ES-I3 (cell line): ENCODE data around the gene MEGF9.

Source experiments
- H3K36me3 ChIP-seq: 2 replicates; pipeline ENCODE4 v1.6.1; 2013; ENCODE audit warnings: mild to moderate bottlenecking, low read length, control low read depth, moderate library complexity; ENCODE audit not compliant: insufficient read depth
- H3K4me1 ChIP-seq: 2 replicates; pipeline ENCODE4 v1.6.1; 2013; ENCODE audit warnings: mild to moderate bottlenecking, control low read depth, low read length; ENCODE audit not compliant: insufficient read depth
- H3K9ac ChIP-seq: 2 replicates; pipeline ENCODE4 v1.6.1; 2013; ENCODE audit warnings: low read depth, mild to moderate bottlenecking, low read length, moderate library complexity
- H3K9me3 ChIP-seq: 2 replicates; pipeline ENCODE4 v1.6.1; 2013; ENCODE audit warnings: mild to moderate bottlenecking, low read length, moderate library complexity; ENCODE audit not compliant: control insufficient read depth, insufficient read depth

Gene MEGF9

DNA sequence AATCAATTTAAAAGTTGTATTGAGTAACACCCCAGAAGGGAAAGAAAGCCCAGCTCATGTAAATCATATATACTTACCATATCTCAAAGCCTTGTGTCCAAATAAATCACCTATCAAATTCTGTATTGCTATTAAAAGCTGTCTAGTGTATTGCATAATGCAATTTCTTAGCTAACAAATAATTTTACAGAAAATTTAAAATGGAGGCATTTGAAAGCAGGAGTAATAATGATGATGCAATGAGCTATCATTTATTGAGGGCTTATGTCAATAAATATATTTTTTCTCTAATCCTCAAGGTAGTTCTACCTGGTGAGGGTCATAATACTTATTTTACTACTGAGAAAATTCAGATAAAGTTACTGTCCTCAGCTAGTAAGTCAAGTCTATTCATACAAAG lies 91.5 kb downstream of the MEGF9 start:
- Histone ChIP-seq H3K36me3 (no peaks in the 10 kb centered on the region), H3K4me1 (no peaks in the 10 kb centered on the region; the same call in 1 of the 2 replicates), H3K9ac (no peak overlapping the region), H3K9me3 (no peaks in the 10 kb centered on the region)

- no peaks in the 10 kb centered on the region; the same call in 1 of the 2 replicates for H3K4me1 ChIP-seq
- no peaks in the 10 kb centered on the region for H3K9me3 ChIP-seq
- no peaks in the 10 kb centered on the region for H3K36me3 ChIP-seq
- H3K9ac ChIP-seq = no peak overlapping the region
Observed at GRCh38 chr9:120621941-120622340, 92.3 kb downstream of the MEGF9 start.

DNA sequence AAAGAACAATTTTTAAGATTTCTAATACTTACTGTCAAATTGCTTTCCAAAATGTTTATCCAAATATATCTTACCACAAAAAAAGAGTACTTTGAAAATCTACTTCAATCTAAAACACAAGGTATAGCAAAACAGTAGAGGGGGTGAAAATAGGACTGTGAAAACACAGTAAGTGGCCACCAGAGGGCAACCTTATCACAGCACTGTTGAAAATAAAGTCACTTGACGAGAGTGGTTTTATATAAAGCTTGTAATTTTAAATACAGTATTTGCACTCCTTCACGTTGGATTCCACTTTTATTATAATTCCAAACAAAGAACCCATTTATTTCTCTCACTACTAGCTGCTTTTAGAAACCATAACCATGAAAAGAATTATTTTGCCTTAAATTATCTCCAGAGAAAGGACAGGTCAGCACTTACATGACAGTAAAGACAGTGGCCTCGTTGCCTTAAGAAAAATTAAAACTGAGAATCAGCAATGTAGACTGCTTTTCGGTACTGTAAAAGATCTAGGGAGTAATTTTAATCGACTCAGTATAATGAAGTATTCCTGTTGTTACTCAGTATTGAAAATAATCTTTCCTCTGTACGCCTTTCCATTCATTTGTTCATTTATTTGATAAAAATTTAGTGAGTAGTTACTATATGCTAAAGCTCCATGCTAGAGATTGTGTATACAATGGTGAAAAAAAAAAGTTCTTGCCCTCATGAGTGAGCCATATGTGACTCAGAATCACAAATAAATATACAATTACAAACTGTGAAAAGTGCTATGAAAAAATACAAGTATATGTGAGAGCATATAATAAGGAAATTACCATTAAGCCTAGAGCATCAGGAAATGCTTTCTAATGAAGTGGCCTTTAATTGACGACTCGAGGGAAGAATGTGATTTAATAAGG lies 94.3 kb downstream of the MEGF9 start:
- Histone ChIP-seq H3K36me3 (no peaks in the 10 kb centered on the region), H3K9me3 (no peaks in the 10 kb centered on the region), H3K4me1 (no peaks in the 10 kb centered on the region; the same call in 1 of the 2 replicates), H3K9ac (no peak overlapping the region)

- H3K9ac ChIP-seq = no peak overlapping the region
- H3K9me3 ChIP-seq = no peaks in the 10 kb centered on the region
- H3K36me3 ChIP-seq = no peaks in the 10 kb centered on the region
- no peaks in the 10 kb centered on the region; the same call in 1 of the 2 replicates for H3K4me1 ChIP-seq
Observed at GRCh38 chr9:120616966-120617935, 97.0 kb downstream of the MEGF9 start.

GRCh38 chr9:120612218-120612617 lies 102.1 kb downstream of the MEGF9 start:
- Histone ChIP-seq H3K4me1 (no peaks in the 10 kb centered on the region), H3K9me3 (no peaks in the 10 kb centered on the region), H3K36me3 (no peaks in the 10 kb centered on the region), H3K9ac (no peak overlapping the region)

DNA sequence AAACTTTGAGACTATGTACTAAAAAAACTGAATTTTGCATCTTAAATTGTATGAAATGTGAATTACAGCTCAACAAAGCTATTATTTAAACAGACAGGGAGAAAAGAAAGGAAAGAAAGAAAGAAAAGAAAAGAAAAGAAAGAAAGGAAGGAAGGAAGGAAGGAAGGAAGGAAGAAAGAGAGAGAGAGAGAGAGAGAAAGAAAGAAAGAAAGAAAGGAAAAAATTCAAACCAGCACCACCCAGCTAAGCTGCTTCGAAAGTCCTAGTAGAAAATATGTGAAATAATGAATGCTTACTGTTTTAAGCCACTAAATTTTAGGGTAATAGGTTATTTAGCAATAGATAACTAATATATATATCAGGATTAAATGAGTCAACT lies 102.6 kb downstream of the MEGF9 start:
- no peaks in the 10 kb centered on the region for H3K9me3 ChIP-seq
- no peak overlapping the region for H3K9ac ChIP-seq
- no peaks in the 10 kb centered on the region for H3K36me3 ChIP-seq
- no peaks in the 10 kb centered on the region for H3K4me1 ChIP-seq

DNA sequence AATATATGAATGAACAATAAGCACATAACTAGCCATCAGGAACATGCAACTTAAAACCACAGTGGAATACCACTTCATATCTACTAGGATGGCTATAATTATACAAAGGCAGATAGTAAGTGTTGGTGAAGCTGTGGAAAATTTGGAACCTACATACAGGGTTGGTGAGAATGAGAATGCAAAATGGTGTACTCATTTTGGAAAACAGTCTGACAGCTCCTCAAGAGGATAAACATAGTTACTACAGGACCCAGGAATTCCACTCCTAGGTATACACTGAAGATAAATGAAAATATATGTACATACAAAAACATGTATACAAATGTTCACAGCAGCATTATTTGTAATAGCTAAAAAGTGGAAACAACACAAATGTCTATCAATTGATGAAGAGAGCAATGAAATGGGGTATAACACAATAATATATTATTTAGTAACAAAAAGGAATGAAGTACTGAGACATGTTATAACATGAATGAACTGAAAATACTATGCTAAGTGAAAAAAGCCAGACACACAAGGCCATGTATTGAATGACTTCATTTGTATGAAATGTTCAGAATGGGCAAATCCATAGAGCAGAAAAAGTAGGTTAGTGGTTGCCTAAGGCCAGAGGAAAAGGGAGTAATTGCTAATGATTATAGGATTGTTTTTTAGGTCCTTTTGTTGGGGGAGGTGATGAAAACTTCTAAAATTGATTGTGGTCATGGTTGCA lies 103.1 kb downstream of the MEGF9 start:
- Histone ChIP-seq H3K9ac (no peak overlapping the region), H3K9me3 (no peaks in the 10 kb centered on the region), H3K36me3 (no peaks in the 10 kb centered on the region), H3K4me1 (no peaks in the 10 kb centered on the region)

DNA sequence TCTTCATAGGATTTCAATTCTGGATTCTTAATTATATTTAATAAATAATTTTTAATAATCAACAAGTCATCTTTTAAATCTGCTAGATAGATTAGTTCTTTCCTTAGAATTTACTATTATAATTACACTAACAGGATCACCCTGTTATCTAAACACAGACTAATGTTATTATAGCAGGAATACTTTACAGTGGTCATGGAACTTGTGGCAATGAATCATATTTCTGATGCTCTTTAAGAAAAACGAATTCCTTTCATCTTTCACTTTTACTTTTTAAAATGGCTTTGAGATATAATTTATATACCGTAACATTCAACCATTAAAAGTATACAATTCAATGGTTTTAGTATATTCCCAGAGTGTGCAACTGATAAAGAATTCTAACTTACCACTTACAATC lies 104.6 kb downstream of the MEGF9 start:
- no peak overlapping the region for H3K9ac ChIP-seq
- no peaks in the 10 kb centered on the region for H3K4me1 ChIP-seq
- H3K9me3 ChIP-seq = no peaks in the 10 kb centered on the region
- no peaks in the 10 kb centered on the region for H3K36me3 ChIP-seq

DNA sequence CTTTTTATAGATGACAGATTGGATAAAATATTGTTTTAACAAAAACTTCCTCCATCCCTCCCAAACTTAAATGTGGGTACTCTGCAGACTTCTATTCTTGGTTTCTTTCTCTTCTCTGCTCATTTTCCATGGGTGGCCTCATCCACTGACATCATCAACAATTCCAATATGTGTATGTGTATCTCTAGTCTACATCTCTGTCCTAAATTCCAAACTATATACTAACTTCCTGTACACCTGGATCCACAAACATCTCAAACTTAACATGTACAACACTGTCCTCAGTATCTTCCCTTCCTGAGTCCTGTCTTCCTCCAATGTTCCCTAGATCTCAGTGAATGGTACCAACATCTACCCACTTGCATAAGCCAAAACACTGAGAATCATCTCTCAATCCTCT lies 105.8 kb downstream of the MEGF9 start:
- Histone ChIP-seq H3K4me1 (no peaks in the 10 kb centered on the region), H3K9ac (no peak overlapping the region), H3K9me3 (no peaks in the 10 kb centered on the region), H3K36me3 (no peaks in the 10 kb centered on the region)

DNA sequence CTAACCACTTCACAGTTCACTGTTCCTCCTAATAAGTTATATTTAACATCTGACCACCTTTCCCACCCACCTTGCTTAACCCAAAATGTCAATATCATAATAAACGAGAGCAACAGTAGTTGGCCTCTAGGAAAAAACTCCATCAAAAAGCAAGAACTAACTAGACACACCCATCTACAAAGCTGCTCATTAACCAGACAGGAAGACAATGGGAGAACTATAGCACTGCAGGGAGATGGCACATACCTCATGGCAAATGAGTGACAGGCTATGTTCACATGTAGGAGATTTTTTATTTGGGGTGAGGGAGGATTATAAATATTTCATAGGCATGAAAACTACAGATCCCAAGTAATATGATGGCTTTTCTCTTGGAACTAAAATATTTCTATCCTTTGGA lies 110.7 kb downstream of the MEGF9 start:
- no peak overlapping the region for H3K9ac ChIP-seq
- H3K36me3 ChIP-seq = no peaks in the 10 kb centered on the region
- no peaks in the 10 kb centered on the region for H3K9me3 ChIP-seq
- no peaks in the 10 kb centered on the region for H3K4me1 ChIP-seq

DNA sequence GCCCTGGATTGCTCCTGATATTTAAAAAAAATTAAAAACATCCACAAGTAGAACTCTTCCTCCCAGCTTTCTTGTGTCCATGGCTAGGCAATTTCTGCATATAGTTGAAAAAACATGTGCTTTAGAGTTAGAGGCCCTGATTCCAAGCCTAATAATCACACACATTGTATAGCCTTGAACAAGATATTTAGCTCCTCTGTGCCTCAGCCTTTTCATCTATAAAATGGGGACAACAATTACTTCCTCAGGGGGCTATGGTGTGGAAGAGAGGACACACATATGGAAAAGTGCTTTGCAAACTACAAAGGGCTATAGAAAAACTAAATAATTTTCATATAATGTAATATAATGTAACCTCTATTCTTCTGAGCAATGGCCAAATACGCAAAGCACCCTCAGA lies 111.3 kb downstream of the MEGF9 start:
- Histone ChIP-seq H3K36me3 (no peaks in the 10 kb centered on the region), H3K9ac (no peak overlapping the region), H3K9me3 (no peaks in the 10 kb centered on the region), H3K4me1 (no peaks in the 10 kb centered on the region)

DNA sequence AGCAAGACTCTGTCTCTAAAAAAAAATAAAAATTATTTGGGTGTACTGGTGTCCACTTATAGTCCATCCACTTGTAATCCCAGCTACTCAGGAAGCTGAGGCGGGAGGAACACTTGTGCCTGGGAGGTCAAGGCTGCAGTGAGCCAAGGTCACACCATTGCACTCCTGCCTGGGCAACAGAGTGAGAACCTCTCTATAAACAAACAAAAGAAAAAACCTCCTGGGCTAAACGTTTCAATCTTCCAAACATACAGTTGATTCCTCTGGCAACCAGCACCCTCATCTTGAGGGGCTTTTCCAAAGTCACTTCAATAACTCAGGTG lies 120.4 kb downstream of the MEGF9 start:
- H3K9ac ChIP-seq = no peak overlapping the region
- no peaks in the 10 kb centered on the region; the same call in 1 of the 2 replicates for H3K9me3 ChIP-seq
- no peaks in the 10 kb centered on the region for H3K4me1 ChIP-seq
- no peaks in the 10 kb centered on the region for H3K36me3 ChIP-seq

DNA sequence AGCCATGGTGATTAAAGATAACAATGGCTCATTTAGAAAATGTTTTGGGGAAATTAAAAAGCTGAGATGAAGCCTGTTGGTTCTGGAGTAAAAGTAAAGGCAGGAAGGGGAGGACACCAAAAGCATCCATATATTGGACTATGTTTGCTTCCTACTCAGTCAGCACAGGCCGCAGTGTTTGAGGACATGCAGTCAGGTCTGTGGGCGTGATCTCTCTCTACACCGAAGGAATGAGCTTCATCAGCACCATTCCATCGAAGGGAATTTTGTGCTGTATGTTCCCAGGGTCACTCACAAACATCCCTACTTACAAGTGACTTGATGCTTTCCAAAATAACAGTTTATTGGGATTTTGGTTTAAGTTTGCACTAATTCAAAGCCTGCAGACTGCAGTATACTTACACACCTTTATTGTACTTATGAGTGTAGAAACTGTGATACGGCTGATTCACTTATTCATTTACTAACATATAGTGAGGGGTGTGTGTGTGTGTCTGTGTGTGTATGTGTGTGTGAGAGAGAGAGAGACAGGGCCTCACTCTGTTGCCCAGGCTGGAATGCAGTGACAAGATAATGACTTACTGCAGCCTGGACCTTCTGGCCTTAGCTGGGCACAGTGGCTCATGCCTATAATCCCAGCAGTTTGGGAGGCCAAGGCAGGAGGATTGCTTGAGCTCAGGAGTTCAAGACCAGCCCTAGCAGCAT lies 120.9 kb downstream of the MEGF9 start:
- Histone ChIP-seq H3K36me3 (no peaks in the 10 kb centered on the region), H3K9ac (no peak overlapping the region), H3K9me3 (no peaks in the 10 kb centered on the region; the same call in 1 of the 2 replicates), H3K4me1 (no peaks in the 10 kb centered on the region)

GRCh38 chr9:120592210-120592609 lies 122.1 kb downstream of the MEGF9 start:
- no peaks in the 10 kb centered on the region; the same call in 1 of the 2 replicates for H3K9me3 ChIP-seq
- no peak overlapping the region for H3K9ac ChIP-seq
- H3K36me3 ChIP-seq = no peaks in the 10 kb centered on the region
- no peaks in the 10 kb centered on the region for H3K4me1 ChIP-seq
